ENCODE data around the gene KCNN3. TPM values are rescaled to one million over a fixed set of nuclear protein-coding genes. Genes with fewer than 3 reads are reported as not detected.
"Not testable (repeated sequence)": the region's sequence is repeated elsewhere in the genome, so short reads cannot be mapped to it uniquely, and the experiment has no call there.

KCNN3 gene
- polyA plus RNA-seq, 3 donors: 2.4 to 2.9 (median 2.9) TPM

- no peak for DNase-seq (ENCODE audit: extremely low read depth in 1 of 11, low read depth in 9 of 11, low spot score in 4 of 11)
Measured at GRCh38 chr1:154707901-154708463, 162.1 kb downstream of the KCNN3 start.

DNA sequence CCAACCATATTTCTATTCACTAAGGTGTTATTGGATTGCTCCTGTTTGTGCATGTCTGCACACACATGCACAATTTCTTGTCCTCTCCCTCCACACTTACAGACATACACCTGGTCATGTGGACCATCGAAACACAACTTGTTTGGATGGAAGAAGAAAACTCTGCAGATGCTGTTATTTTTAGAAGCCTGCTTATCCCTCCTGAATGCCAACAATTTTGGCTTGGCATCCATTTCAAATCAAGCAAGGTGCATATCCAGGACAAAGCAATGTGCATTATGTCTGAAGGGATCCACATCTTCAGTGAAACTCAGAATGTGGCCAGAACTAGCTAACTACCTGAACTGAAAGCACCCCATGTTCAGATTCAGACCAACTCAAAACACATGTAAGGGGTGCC, 163.2 kb downstream of the KCNN3 start:
- no peak for DNase-seq (ENCODE audit: extremely low read depth in 1 of 11, low read depth in 9 of 11, low spot score in 4 of 11)

- no peak for DNase-seq (ENCODE audit: extremely low read depth in 1 of 11, low read depth in 9 of 11, low spot score in 4 of 11)
Measured at GRCh38 chr1:154705544-154705943, 164.5 kb downstream of the KCNN3 start.

GRCh38 chr1:154703170-154703569, 166.9 kb downstream of the KCNN3 start:
- DNase-seq (ENCODE audit: extremely low read depth in 1 of 11, low read depth in 9 of 11, low spot score in 4 of 11): peak in 1 of 11 donors; percentile 29

DNA sequence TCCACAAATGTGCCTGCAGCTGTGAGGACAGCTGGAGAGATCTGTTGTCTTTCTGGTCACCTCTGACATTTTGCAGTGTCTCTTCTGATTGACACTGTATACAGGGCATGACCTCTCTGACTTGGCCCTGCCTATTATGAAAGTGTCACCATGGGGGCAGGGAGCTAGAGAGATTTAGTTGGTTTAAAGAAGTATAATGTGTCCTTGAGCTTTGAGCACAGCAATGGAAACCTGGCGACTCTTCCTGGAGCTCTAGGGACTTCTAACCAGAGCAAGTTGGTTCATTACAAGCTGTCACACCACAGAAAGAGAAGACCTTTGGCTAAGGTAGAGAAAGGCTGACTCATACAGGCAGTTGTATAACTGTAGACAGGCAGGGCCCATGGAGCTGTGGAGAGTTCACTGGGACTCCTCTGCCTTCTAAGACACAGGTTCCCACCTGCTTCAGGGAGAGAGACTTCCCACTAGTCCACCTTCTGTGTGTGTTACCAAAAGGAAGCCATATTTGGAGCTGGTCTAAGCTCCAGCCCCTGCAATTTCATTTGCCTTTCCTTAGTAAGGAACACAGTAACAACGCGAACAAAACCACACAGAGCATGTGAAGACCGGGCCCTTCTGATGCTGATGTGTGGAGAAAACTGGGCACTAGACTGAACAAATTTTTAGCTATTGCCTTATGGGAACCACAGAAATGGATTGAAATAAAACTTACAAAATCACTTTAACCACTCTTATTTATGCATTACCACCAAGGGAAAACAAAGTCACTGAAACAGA, 171.6 kb downstream of the KCNN3 start:
- no peak for DNase-seq (ENCODE audit: extremely low read depth in 1 of 11, low read depth in 9 of 11, low spot score in 4 of 11)

DNA sequence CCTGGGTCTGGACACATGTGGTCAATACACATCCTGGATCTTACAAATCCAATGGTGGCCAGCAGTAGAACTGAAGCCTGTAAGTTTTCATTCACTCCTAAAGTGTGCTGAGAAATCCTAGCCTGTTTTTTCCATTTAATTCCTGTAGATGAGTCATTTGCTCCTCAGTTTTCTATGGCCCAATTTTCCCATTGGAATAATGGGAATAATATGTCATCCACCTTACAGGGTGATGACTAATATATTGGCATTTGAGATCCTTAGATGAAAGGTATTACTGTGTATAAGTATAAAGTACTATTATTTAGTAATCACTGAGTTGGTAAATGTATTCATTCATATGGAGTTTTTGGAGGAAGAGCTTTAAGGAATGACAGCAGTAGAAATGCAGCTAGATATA, 172.4 kb downstream of the KCNN3 start:
- no peak for DNase-seq (ENCODE audit: extremely low read depth in 1 of 11, low read depth in 9 of 11, low spot score in 4 of 11)

DNA sequence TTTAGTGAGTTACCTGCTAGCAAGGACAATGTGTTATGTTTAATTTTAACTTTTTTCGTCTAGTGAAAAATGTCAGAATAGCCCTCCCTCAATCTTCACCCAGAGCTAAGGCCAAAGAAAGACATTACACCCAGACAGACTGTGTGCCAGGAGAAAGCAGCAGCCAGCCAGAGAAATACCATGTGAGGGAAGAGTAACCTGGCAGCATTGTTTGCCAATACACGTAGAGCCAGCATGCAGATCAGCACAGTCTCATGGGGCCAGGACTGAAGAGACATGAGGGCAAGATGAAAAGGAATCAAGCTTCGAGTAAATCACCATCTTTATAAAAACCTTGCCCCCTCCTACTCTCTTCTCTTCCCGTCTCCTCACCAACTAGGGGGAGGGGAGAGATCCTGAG, 173.6 kb downstream of the KCNN3 start:
- no peak for DNase-seq (ENCODE audit: extremely low read depth in 1 of 11, low read depth in 9 of 11, low spot score in 4 of 11)

DNA sequence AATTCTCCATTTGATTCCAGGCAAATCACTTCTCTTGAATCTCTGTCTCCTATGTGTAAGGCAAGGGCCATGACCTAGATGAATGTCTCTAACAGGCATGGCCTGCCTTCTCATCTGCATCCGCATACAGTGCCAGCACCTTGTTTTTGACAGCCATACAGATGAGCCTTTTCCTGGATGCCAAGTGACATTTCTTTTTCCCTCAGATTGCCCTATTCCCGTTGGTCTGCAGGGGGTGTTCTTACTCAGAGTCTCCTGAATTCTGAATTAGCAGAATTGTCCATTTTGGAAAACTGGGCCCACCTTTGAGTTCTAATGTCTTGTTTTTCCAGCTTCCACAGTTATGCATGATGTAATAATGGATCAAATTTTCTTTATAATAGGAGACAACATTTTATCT, 174.1 kb downstream of the KCNN3 start:
- no peak for DNase-seq (ENCODE audit: extremely low read depth in 1 of 11, low read depth in 9 of 11, low spot score in 4 of 11)

- DNase-seq (ENCODE audit: extremely low read depth in 1 of 11, low read depth in 9 of 11, low spot score in 4 of 11): no peak
Measured at GRCh38 chr1:154694995-154695394, 175.1 kb downstream of the KCNN3 start.

DNA sequence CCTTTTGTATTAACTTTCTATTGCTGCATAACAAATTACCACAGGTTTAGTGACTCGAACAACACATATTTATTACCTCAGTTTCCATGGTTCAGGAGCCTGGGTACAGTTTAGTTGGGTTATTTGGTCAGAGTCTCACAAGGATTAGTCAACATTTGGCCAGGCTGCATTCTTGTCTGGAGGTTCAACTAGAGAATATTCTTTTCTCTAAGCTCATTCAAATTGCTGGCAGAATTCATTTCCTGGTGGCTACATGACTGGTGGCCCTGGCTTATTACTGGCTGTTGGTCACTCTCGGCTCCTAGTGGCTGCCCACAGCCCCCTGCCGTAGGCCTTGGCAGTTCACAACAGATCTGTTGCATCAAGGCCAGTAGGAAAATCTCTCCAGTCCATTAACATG, 181.0 kb downstream of the KCNN3 start:
- DNase-seq (ENCODE audit: extremely low read depth in 1 of 11, low read depth in 9 of 11, low spot score in 4 of 11): no peak

- no peak for DNase-seq (ENCODE audit: extremely low read depth in 1 of 11, low read depth in 9 of 11, low spot score in 4 of 11)
Measured at GRCh38 chr1:154686507-154686906, 183.6 kb downstream of the KCNN3 start.

- no peak for DNase-seq (ENCODE audit: extremely low read depth in 1 of 11, low read depth in 9 of 11, low spot score in 4 of 11)
Measured at GRCh38 chr1:154683820-154684219, 186.3 kb downstream of the KCNN3 start.

GRCh38 chr1:154682254-154682653, 187.8 kb downstream of the KCNN3 start:
- DNase-seq (ENCODE audit: extremely low read depth in 1 of 11, low read depth in 9 of 11, low spot score in 4 of 11): no peak

- DNase-seq (ENCODE audit: extremely low read depth in 1 of 11, low read depth in 9 of 11, low spot score in 4 of 11): not testable (repeated sequence)
Measured at GRCh38 chr1:154677844-154678243, 192.2 kb downstream of the KCNN3 start.

DNA sequence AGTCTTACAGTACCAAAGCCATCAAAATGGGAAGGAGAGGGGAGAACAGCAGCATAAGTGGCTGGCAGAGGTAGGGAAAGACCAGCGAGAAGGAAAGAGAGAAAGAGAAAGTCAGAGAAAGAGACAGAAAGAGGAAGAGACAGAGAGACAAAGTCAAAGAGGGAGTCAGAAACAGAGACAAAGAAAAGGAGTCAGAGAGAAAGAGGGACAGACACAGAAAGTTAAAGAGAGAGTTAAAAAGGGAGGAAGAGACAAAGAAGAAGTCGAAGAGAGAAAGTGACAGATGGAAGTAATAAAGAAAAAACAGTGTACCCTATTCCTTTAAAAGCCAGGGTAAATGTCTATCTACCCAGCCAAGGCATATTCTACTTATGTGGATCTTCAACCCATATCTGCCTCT, 193.2 kb downstream of the KCNN3 start:
- DNase-seq (ENCODE audit: extremely low read depth in 1 of 11, low read depth in 9 of 11, low spot score in 4 of 11): not testable (repeated sequence)

DNA sequence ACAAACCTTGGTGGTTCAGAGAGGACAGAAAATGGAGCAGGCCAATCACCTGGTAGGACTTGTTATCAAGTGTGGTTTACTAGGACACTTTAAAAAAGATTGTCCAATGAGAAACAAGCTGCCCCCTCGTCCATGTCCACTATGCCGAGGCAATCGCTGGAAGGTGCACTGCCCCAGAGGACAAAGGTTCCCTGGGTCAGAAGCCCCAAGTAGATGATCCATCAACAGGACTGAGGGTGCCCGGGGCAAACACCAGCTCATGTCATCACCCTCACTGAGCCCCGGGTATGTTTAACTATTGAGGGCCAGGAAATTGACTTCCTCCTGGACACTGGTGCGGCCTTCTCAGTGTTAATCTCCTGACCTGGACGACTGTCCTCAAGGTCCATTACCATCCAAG, 195.6 kb downstream of the KCNN3 start:
- DNase-seq (ENCODE audit: extremely low read depth in 1 of 11, low read depth in 9 of 11, low spot score in 4 of 11): not testable (repeated sequence)

DNA sequence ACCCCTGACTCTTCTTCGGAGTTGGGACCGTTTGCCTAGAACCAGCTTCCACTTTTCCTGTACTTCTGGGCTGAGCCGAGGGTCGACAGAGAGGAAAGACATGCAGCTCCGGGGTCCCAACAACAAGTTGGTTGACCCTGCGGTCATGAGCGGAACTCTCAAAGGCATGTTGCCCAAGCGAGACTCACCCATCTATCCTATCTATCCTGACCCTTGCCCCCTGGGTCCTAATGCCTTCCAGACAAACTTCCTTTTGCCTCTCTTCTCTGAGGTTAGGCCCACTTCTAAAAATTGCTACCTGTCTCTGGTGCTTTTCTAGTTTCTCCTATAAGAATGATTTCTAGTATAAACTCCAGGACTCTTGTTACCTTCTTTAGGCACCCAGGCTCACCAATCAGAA, 197.8 kb downstream of the KCNN3 start:
- DNase-seq (ENCODE audit: extremely low read depth in 1 of 11, low read depth in 9 of 11, low spot score in 4 of 11): not testable (repeated sequence)

GRCh38 chr1:154671412-154671811, 198.7 kb downstream of the KCNN3 start:
- not testable (repeated sequence) for DNase-seq (ENCODE audit: extremely low read depth in 1 of 11, low read depth in 9 of 11, low spot score in 4 of 11)

DNA sequence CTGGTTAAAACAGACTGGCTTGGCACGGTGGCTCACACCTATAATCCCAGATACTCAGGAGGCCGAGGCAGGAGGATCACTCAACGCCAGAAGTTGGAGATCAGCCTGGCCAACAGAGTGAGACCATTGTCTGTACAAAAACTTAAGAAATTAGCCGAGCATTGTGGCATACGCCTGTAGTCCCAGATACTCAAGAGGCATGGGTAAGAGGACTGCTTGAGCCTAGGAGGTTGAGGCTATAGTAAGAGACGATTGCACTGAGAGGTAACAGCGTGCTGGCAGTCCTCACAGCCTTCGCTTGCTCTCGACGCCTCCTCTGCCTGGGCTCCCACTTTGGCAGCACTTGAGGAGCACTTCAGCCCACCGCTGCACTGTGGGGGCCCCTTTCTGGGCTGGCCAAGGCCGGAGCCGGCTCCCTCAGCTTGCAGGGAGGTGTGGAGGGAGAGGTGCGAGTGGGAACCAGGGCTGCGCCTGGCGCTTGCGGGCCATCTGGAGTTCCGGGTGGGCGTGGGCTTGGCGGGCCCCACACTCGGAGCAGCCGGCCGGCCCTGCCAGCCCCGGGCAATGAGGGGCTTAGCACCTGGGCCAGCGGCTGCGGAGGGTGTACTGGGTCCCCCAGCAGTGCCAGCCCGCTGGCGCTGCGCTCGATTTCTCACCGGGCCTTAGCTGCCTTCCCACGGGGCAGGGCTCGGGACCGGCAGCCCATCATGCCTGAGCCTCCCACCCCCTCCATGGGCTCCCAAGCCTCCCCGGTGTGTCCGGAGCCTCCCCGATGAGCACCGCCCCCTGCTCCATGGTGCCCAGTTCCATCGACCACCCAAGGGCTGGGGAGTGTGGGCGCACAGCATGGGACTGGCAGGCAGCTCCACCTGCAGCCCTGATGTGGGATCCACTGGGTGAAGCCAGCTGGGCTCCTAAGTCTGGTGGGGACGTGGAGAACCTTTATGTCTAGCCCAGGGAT, 199.5 kb downstream of the KCNN3 start:
- DNase-seq (ENCODE audit: extremely low read depth in 1 of 11, low read depth in 9 of 11, low spot score in 4 of 11): not testable (repeated sequence)

Measured in renal cortex interstitium (tissue), 11 donors.